GM21529 (cell line): ENCODE measurements around the gene LHPP.
"Not testable (repeated sequence)": the region's sequence is repeated elsewhere in the genome, so short reads cannot be mapped to it uniquely, and the experiment has no call there.

Experiments used
- ATAC-seq: cut with Tn5 transposase; IDR thresholded peaks from one replicate; pipeline ENCODE4 v1.9.1; 2021; ENCODE audit not compliant: unreplicated experiment

The LHPP gene

GRCh38 chr10:124461642-124462347 is at the start of gene LHPP:
LHPP (plus strand) TSS chr10:124461823; CDS start chr10:124461863, 40 bp downstream.
- ATAC-seq, result peak; percentile 92

- ATAC-seq, result no peak
Observed at GRCh38 chr10:124414076-124414475, 47.5 kb upstream of the LHPP start.

- no peak for ATAC-seq
Observed at GRCh38 chr10:124415210-124415609, 46.4 kb upstream of the LHPP start.

GRCh38 chr10:124416733-124417132 is 44.9 kb upstream of the LHPP start:
- ATAC-seq, result no peak

- peak; percentile 28 for ATAC-seq
Observed at GRCh38 chr10:124417895-124418725, 43.5 kb upstream of the LHPP start.

- ATAC-seq, result peak; percentile 98
Observed at GRCh38 chr10:124418726-124419501, 42.7 kb upstream of the LHPP start, which contains the start of gene OAT. OAT (minus strand) TSS chr10:124418923; CDS start chr10:124412171, 6,752 bp downstream.

- no peak for ATAC-seq
Observed at GRCh38 chr10:124419635-124420034, 42.0 kb upstream of the LHPP start.

- ATAC-seq, result no peak
Observed at GRCh38 chr10:124420254-124420653, 41.4 kb upstream of the LHPP start.

- no peak for ATAC-seq
Observed at GRCh38 chr10:124422742-124423141, 38.9 kb upstream of the LHPP start.

GRCh38 chr10:124423813-124424212 is 37.8 kb upstream of the LHPP start:
- no peak for ATAC-seq

GRCh38 chr10:124425227-124425962 is 36.2 kb upstream of the LHPP start:
- no peak for ATAC-seq

GRCh38 chr10:124428207-124428777 is 33.3 kb upstream of the LHPP start:
- ATAC-seq, result no peak

GRCh38 chr10:124429576-124429975 is 32.0 kb upstream of the LHPP start:
- ATAC-seq, result no peak

- no peak for ATAC-seq
Observed at GRCh38 chr10:124430077-124430476, 31.5 kb upstream of the LHPP start.

GRCh38 chr10:124433461-124433860 is 28.2 kb upstream of the LHPP start:
- no peak for ATAC-seq

- ATAC-seq, result not testable (repeated sequence)
Observed at GRCh38 chr10:124435683-124436082, 25.9 kb upstream of the LHPP start.

- peak; percentile 72 for ATAC-seq
Observed at GRCh38 chr10:124436191-124436638, 25.4 kb upstream of the LHPP start.

GRCh38 chr10:124441694-124442093 is 19.9 kb upstream of the LHPP start:
- ATAC-seq, result not testable (repeated sequence)

- no peak for ATAC-seq
Observed at GRCh38 chr10:124446830-124447750, 14.5 kb upstream of the LHPP start.
